Effector memory CD8-positive, alpha-beta T cell (primary cell): ENCODE results near the gene PDCL2.
"Not testable (repeated sequence)": the region's sequence is repeated elsewhere in the genome, so short reads cannot be mapped to it uniquely, and the experiment has no call there.

Experiments used
- ATAC-seq: fragments of 150-1000 bp; cut with Tn5 transposase; replicated peaks from 2 replicates; pipeline ENCODE4 v1.10.0; 2021; ENCODE audit warnings: mild to moderate bottlenecking, moderate library complexity
- DNase-seq, 3 experiments: peaks; one replicate each; pipeline ENCODE4 v3.0.0; 2021
- H3K27ac Mint-ChIP-seq, 2 donors: one replicate each; pipeline ENCODE4 v1.8.0; 2022; ENCODE audit warnings: mild to moderate bottlenecking in 2 of 2, mixed read lengths in 2 of 2, moderate library complexity in 2 of 2
- H3K27me3 Mint-ChIP-seq, 2 donors: one replicate each; pipeline ENCODE4 v1.8.0; 2022; ENCODE audit warnings: mixed read lengths in 2 of 2
- H3K36me3 Mint-ChIP-seq: one replicate; pipeline ENCODE4 v1.8.0; 2022; ENCODE audit warnings: mild to moderate bottlenecking, moderate library complexity, mixed read lengths; ENCODE audit not compliant: insufficient read depth
- H3K4me1 Mint-ChIP-seq, 2 donors: one replicate each; pipeline ENCODE4 v1.8.0; 2022; ENCODE audit warnings: low read depth in 2 of 2, mixed read lengths in 2 of 2
- H3K4me3 Mint-ChIP-seq, 2 donors: one replicate each; pipeline ENCODE4 v1.8.0; 2022; ENCODE audit warnings: mild to moderate bottlenecking in 2 of 2, mixed read lengths in 2 of 2, moderate library complexity in 2 of 2
- H3K9me3 Mint-ChIP-seq, 2 donors: one replicate each; pipeline ENCODE4 v1.8.0; 2022; ENCODE audit warnings: mixed read lengths in 2 of 2
- total RNA-seq, 9 experiments: gene quantifications; one replicate each; lab custom pipeline; 2026; lab: John Stamatoyannopoulos, UW

Gene PDCL2
- 0 to 0.06 (median 0) reads per million in 9 experiments for total RNA-seq

- Mint-ChIP-seq H3K27ac (no peak within 1 kb of the TSS), H3K4me3 (no peak within 1 kb of the TSS), H3K27me3 (peaks cover 10 to 16% of the 10 kb centered on the region in 2 donors), H3K4me1 (no peaks in the 10 kb centered on the region), H3K9me3 (peaks cover 2 to 8% of the 10 kb centered on the region in 2 donors), H3K36me3 (no peaks in the 10 kb centered on the region)
- DNase-seq (no peak), ATAC-seq (no peak)
Measured at GRCh38 chr4:55592014-55592413, at the start of gene PDCL2. Gene PDCL2 (minus strand): TSS chr4:55592245. CDS start chr4:55592109, 136 bp downstream.

- H3K4me1 Mint-ChIP-seq: peaks cover 10 to 15% of the 10 kb centered on the region in 2 donors
- H3K36me3 Mint-ChIP-seq: peaks cover 2% of the 10 kb centered on the region
- DNase-seq (no peak), ATAC-seq (no peak)
- H3K27me3 Mint-ChIP-seq: peaks cover 45 to 53% of the 10 kb centered on the region in 2 donors
- H3K4me3 Mint-ChIP-seq: no peak overlapping the region
- no peak overlapping the region for H3K27ac Mint-ChIP-seq
- H3K9me3 Mint-ChIP-seq: no peaks in the 10 kb centered on the region
Measured at GRCh38 chr4:55637272-55637820, 45.3 kb upstream of the PDCL2 start.

GRCh38 chr4:55636656-55636999, 44.6 kb upstream of the PDCL2 start:
- H3K36me3 Mint-ChIP-seq: peaks cover 2% of the 10 kb centered on the region
- no peak overlapping the region for H3K27ac Mint-ChIP-seq
- peaks cover 10 to 15% of the 10 kb centered on the region in 2 donors for H3K4me1 Mint-ChIP-seq
- no peaks in the 10 kb centered on the region for H3K9me3 Mint-ChIP-seq
- no peak for DNase-seq
- ATAC-seq: no peak
- peak overlapping the region; percentile 62 to 76 for H3K4me3 Mint-ChIP-seq
- H3K27me3 Mint-ChIP-seq: peaks cover 48 to 58% of the 10 kb centered on the region in 2 donors

GRCh38 chr4:55635741-55636655, 44.0 kb upstream of the PDCL2 start, which contains the start of gene NMU:
Gene NMU (minus strand): TSS chr4:55636298. CDS start chr4:55636192, 106 bp downstream.
- DNase-seq (peak in 2 of 3 experiments; percentile 31 to 35), ATAC-seq (peak; percentile 89)
- peaks cover 54 to 64% of the 10 kb centered on the region in 2 donors for H3K27me3 Mint-ChIP-seq
- H3K36me3 Mint-ChIP-seq: peaks cover 2% of the 10 kb centered on the region
- H3K4me3 Mint-ChIP-seq: peak within 1 kb of the TSS; percentile 75 to 80
- no peaks in the 10 kb centered on the region for H3K9me3 Mint-ChIP-seq
- H3K27ac Mint-ChIP-seq: no peak within 1 kb of the TSS
- H3K4me1 Mint-ChIP-seq: peaks cover 10 to 15% of the 10 kb centered on the region in 2 donors

GRCh38 chr4:55635282-55635681, 43.2 kb upstream of the PDCL2 start:
- ATAC-seq: no peak
- DNase-seq: no peak
- Mint-ChIP-seq H3K4me3 (peak overlapping the region; percentile 75 to 80), H3K9me3 (no peaks in the 10 kb centered on the region), H3K27me3 (peaks cover 58 to 72% of the 10 kb centered on the region in 2 donors), H3K36me3 (peaks cover 2% of the 10 kb centered on the region), H3K27ac (no peak overlapping the region), H3K4me1 (peaks cover 10 to 15% of the 10 kb centered on the region in 2 donors)

- Mint-ChIP-seq H3K27ac (no peak overlapping the region), H3K27me3 (peaks cover 54 to 73% of the 10 kb centered on the region in 2 donors), H3K9me3 (no peaks in the 10 kb centered on the region), H3K4me3 (no peak overlapping the region), H3K4me1 (peaks cover 10 to 15% of the 10 kb centered on the region in 2 donors), H3K36me3 (peaks cover 2% of the 10 kb centered on the region)
- DNase-seq (no peak), ATAC-seq (no peak)
Measured at GRCh38 chr4:55634417-55635128, 42.5 kb upstream of the PDCL2 start.

GRCh38 chr4:55633903-55634302, 41.9 kb upstream of the PDCL2 start:
- ATAC-seq: no peak
- Mint-ChIP-seq H3K4me3 (no peak overlapping the region), H3K9me3 (no peaks in the 10 kb centered on the region), H3K4me1 (peaks cover 10 to 15% of the 10 kb centered on the region in 2 donors), H3K27ac (no peak overlapping the region), H3K27me3 (peaks cover 54 to 73% of the 10 kb centered on the region in 2 donors), H3K36me3 (peaks cover 2% of the 10 kb centered on the region)
- DNase-seq: no peak

GRCh38 chr4:55625835-55626234, 33.8 kb upstream of the PDCL2 start:
- ATAC-seq (no peak), DNase-seq (no peak)
- Mint-ChIP-seq H3K36me3 (no peaks in the 10 kb centered on the region), H3K27me3 (peaks cover 5 to 7% of the 10 kb centered on the region in 2 donors), H3K9me3 (no peaks in the 10 kb centered on the region), H3K27ac (no peak overlapping the region), H3K4me3 (no peak overlapping the region), H3K4me1 (no peaks in the 10 kb centered on the region)

- ATAC-seq, H3K36me3 Mint-ChIP-seq, H3K27me3 Mint-ChIP-seq, H3K27ac Mint-ChIP-seq, DNase-seq, H3K9me3 Mint-ChIP-seq, H3K4me1 Mint-ChIP-seq, H3K4me3 Mint-ChIP-seq: not testable (repeated sequence)
Measured at GRCh38 chr4:55624063-55624462, 32.0 kb upstream of the PDCL2 start.

- ATAC-seq: no peak
- Mint-ChIP-seq H3K4me1 (no peaks in the 10 kb centered on the region), H3K4me3 (no peak overlapping the region), H3K27ac (no peak overlapping the region), H3K9me3 (no peaks in the 10 kb centered on the region), H3K27me3 (peaks cover 0 to 15% of the 10 kb centered on the region in 2 donors), H3K36me3 (no peaks in the 10 kb centered on the region)
- no peak for DNase-seq
Measured at GRCh38 chr4:55618546-55619143, 26.6 kb upstream of the PDCL2 start.

- DNase-seq (no peak), ATAC-seq (no peak)
- Mint-ChIP-seq H3K9me3 (no peaks in the 10 kb centered on the region), H3K27me3 (peaks cover 0 to 15% of the 10 kb centered on the region in 2 donors), H3K27ac (no peak overlapping the region), H3K36me3 (no peaks in the 10 kb centered on the region), H3K4me1 (no peaks in the 10 kb centered on the region), H3K4me3 (no peak overlapping the region)
Measured at GRCh38 chr4:55617587-55618197, 25.6 kb upstream of the PDCL2 start.

GRCh38 chr4:55615008-55615407, 23.0 kb upstream of the PDCL2 start:
- no peaks in the 10 kb centered on the region for H3K36me3 Mint-ChIP-seq
- no peaks in the 10 kb centered on the region for H3K9me3 Mint-ChIP-seq
- H3K27me3 Mint-ChIP-seq: peaks cover 0 to 15% of the 10 kb centered on the region in 2 donors
- no peak overlapping the region for H3K27ac Mint-ChIP-seq
- no peak for DNase-seq
- H3K4me3 Mint-ChIP-seq: no peak overlapping the region
- ATAC-seq: no peak
- H3K4me1 Mint-ChIP-seq: no peaks in the 10 kb centered on the region

- no peaks in the 10 kb centered on the region for H3K36me3 Mint-ChIP-seq
- DNase-seq (no peak), ATAC-seq (no peak)
- peaks cover 0 to 11% of the 10 kb centered on the region in 2 donors for H3K27me3 Mint-ChIP-seq
- peaks cover 0 to 6% of the 10 kb centered on the region in 2 donors for H3K4me1 Mint-ChIP-seq
- H3K4me3 Mint-ChIP-seq: no peak overlapping the region
- no peak overlapping the region for H3K27ac Mint-ChIP-seq
- no peaks in the 10 kb centered on the region for H3K9me3 Mint-ChIP-seq
Measured at GRCh38 chr4:55613621-55614020, 21.6 kb upstream of the PDCL2 start.
